IPS DF 19.7 (cell line): ENCODE data around the gene AMPD2.
"Not testable (repeated sequence)": the region's sequence is repeated elsewhere in the genome, so short reads cannot be mapped to it uniquely, and the experiment has no call there.

Experiments used
- DNase-seq: peaks from one replicate; pipeline ENCODE4 v3.0.0-alpha.2; 2013; ENCODE audit warnings: low read depth, low spot score

Gene AMPD2

GRCh38 chr1:109676683-109677381 lies 57.2 kb downstream of the AMPD2 start:
- DNase-seq: not testable (repeated sequence)

GRCh38 chr1:109677459-109677858 lies 57.8 kb downstream of the AMPD2 start:
- no peak for DNase-seq

- DNase-seq: not testable (repeated sequence)
Observed at GRCh38 chr1:109678637-109679036, 59.0 kb downstream of the AMPD2 start.
